Naive thymus-derived CD4-positive, alpha-beta T cell (primary cell): ENCODE measurements around the gene CINP. TPM values are rescaled to one million over a fixed set of nuclear protein-coding genes. Genes with fewer than 3 reads are reported as not detected.
"Not testable (repeated sequence)": the region's sequence is repeated elsewhere in the genome, so short reads cannot be mapped to it uniquely, and the experiment has no call there.

Source experiments
- ATAC-seq: fragments of 150-1000 bp; cut with Tn5 transposase; 2 replicates; pipeline ENCODE4 v1.10.0; 2021; ENCODE audit warnings: mild to moderate bottlenecking, moderate library complexity
- CTCF ChIA-PET: fragments of 350-600 bp; sonication (Branson Sonifier 250); formaldehyde crosslinking; loops from one replicate; lab custom pipeline; 2021; ENCODE audit warnings: antibody characterized with exemption; lab: Charles Lee
- POLR2A ChIA-PET: fragments of 350-600 bp; sonication (Branson Sonifier 250); formaldehyde crosslinking; loops from one replicate; lab custom pipeline; 2021; ENCODE audit warnings: antibody characterized with exemption, inconsistent platforms; lab: Charles Lee
- DNase-seq, 9 donors: peaks; one replicate each; pipeline versions ENCODE4 v3.0.0 to v3.0.0-alpha.2; 2020 to 2022; ENCODE audit warnings: mixed read lengths in 1 of 9
- H3K27ac ChIP-seq: one replicate; pipeline ENCODE4 v1.7.0; 2013; ENCODE audit warnings: mild to moderate bottlenecking, low read depth, low read length, moderate library complexity
- H3K27me3 ChIP-seq, 2 donors: one replicate each; pipeline ENCODE4 v1.7.0; 2013; ENCODE audit warnings: low read length in 2 of 2, mild to moderate bottlenecking in 2 of 2, moderate library complexity in 2 of 2; ENCODE audit not compliant: control insufficient read depth in 2 of 2, insufficient read depth in 2 of 2
- H3K36me3 ChIP-seq, 3 experiments: 1 replicate in 2 of 3; 2 replicates in 1 of 3; pipeline ENCODE4 v1.7.0; 2013; ENCODE audit warnings: low read length in 3 of 3, mild to moderate bottlenecking in 3 of 3, moderate library complexity in 1 of 3; ENCODE audit not compliant: insufficient read depth in 3 of 3, control insufficient read depth in 2 of 3
- H3K4me1 ChIP-seq, 2 donors: one replicate each; pipeline ENCODE4 v1.7.0; 2013; ENCODE audit warnings: low read length in 2 of 2, mild to moderate bottlenecking in 2 of 2, moderate library complexity in 1 of 2; ENCODE audit not compliant: control insufficient read depth in 2 of 2, insufficient read depth in 2 of 2
- H3K4me3 ChIP-seq: 2 replicates; pipeline ENCODE4 v1.7.0; 2013; ENCODE audit warnings: mild to moderate bottlenecking, low read length
- H3K9me3 ChIP-seq, 3 experiments: 1 replicate in 2 of 3; 2 replicates in 1 of 3; pipeline ENCODE4 v1.7.0; 2013; ENCODE audit warnings: low read length in 3 of 3; ENCODE audit not compliant: control insufficient read depth in 2 of 3
- H3K27ac Mint-ChIP-seq, 9 donors: one replicate each; pipeline ENCODE4 v1.8.0; 2020 to 2022; ENCODE audit warnings: mixed read lengths in 9 of 9, mild to moderate bottlenecking in 8 of 9, moderate library complexity in 5 of 9, inconsistent platforms in 2 of 9
- H3K27me3 Mint-ChIP-seq, 5 donors: one replicate each; pipeline ENCODE4 v1.8.0; 2021 to 2022; ENCODE audit warnings: mixed read lengths in 5 of 5, mild to moderate bottlenecking in 1 of 5
- H3K36me3 Mint-ChIP-seq, 5 donors: one replicate each; pipeline ENCODE4 v1.8.0; 2020 to 2022; ENCODE audit warnings: mixed read lengths in 5 of 5, mild to moderate bottlenecking in 3 of 5, inconsistent platforms in 1 of 5
- H3K4me1 Mint-ChIP-seq, 7 donors: one replicate each; pipeline ENCODE4 v1.8.0; 2020 to 2022; ENCODE audit warnings: mixed read lengths in 7 of 7, mild to moderate bottlenecking in 3 of 7, inconsistent platforms in 1 of 7
- H3K4me3 Mint-ChIP-seq, 10 donors: one replicate each; pipeline ENCODE4 v1.8.0; 2020 to 2022; ENCODE audit warnings: mild to moderate bottlenecking in 10 of 10, mixed read lengths in 10 of 10, moderate library complexity in 6 of 10, inconsistent platforms in 2 of 10
- H3K9me3 Mint-ChIP-seq, 11 donors: one replicate each; pipeline ENCODE4 v1.8.0; 2020 to 2022; ENCODE audit warnings: mixed read lengths in 11 of 11, mild to moderate bottlenecking in 4 of 11, inconsistent platforms in 1 of 11, moderate library complexity in 1 of 11
- intact Hi-C, 2 donors: fragments of 100-400 bp; cut with micrococcal nuclease; formaldehyde crosslinking; loops; one replicate each; pipeline ENCODE4 v1.15.1; 2023
- polyA plus RNA-seq, 2 donors: library from polyadenylated mRNA; unstranded; fragments of 300-500 nt; fragmentation: Illumina TruSeq; gene quantifications; one replicate each; pipeline ENCODE4 v1.2.3, GENCODE V29; 2021
- total RNA-seq, 6 experiments: library from RNA in 5 of 6; stranded (reverse) in 5 of 6; gene quantifications; 1 replicate in 5 of 6; 2 replicates in 1 of 6; pipeline ENCODE4 v1.2.3 and lab custom pipeline; 2021 to 2026

The CINP gene
- total and polyA plus RNA-seq, 7 experiments from 2014 or later = 16.8 to 57.2 (median 33.6) TPM

DNA sequence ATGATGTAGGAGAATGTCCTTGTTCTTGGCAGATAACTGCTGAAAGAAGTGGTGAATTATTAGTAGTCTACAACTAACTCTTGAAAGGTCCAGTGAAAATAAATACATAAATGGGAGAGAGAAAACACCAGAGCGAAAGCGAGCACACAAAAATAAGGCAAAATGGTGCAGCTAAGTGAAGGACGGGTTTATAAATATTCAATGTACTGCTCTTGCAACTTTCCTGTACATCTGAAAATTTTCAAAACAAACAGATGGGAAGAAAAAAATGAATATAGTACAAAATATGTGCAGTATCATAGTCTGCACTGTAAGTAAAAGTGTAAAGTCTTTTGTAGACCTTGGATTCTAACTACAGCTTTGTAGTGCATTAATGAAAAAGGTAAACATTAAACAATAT lies 59.0 kb downstream of the CINP start:
- CTCF ChIA-PET = interaction anchor here (0.6 to 2.9 kb wide), 2 partner anchors 11 to 1988 kb away, joined by 5 to 15 read pairs; no protein-coding TSS in a partner anchor

DNA sequence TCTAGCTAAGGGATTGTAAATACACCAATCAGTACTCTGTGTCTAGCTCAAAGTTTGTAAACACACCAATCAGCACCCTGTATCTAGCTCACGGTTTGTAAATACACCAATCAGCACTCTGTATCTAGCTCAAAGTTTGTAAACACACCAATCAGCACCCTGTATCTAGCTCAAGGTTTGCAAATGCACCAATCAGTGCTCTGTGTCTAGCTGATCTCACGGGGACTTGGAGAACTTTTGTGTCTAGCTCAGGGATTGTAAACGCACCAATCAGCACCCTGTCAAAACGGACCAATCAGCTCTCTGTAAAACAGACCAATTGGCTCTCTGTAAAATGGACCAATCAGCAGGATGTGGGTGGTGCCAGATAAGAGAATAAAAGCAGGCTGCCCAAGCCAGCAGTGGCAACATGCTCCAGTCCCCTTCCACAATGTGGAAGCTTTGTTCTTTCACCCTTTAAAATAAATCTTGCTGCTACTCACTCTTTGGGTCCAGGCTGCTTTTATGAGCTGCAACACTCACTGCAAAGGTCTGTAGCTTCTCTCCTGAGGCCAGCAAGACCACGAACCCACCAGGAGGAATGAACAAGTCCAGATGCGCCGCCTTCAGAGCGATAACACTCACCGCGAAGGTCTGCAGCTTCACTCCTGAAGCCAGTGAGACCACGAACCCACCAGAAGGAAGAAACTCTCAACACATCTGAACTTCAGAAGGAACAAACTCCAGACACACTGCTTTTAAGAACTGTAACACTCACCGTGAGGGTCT lies 64.2 kb downstream of the CINP start:
- POLR2A ChIA-PET, intact Hi-C loops, H3K4me1 ChIP-seq, H3K4me3 ChIP-seq, H3K36me3 Mint-ChIP-seq, H3K36me3 ChIP-seq, ATAC-seq, DNase-seq, H3K4me1 Mint-ChIP-seq, H3K27ac ChIP-seq, H3K27me3 ChIP-seq, H3K27me3 Mint-ChIP-seq, H3K9me3 Mint-ChIP-seq, H3K27ac Mint-ChIP-seq, H3K9me3 ChIP-seq, H3K4me3 Mint-ChIP-seq: not testable (repeated sequence)
- CTCF ChIA-PET = interaction anchor here (0.7 to 1.2 kb wide), 2 partner anchors 16 to 160 kb away, joined by 3 read pairs; no protein-coding TSS in a partner anchor

More for the DNA sequence above, 59.0 kb downstream of the CINP start:
- no peak for DNase-seq
- Histone ChIP-seq H3K27me3 (no peaks in the 10 kb centered on the region), H3K4me3 (no peak overlapping the region), H3K9me3 (no peaks in the 10 kb centered on the region), H3K36me3 (no peaks in the 10 kb centered on the region), H3K4me1 (peaks cover 0 to 2% of the 10 kb centered on the region in 2 donors), H3K27ac (no peak overlapping the region)
- intact Hi-C loops = loop anchor here (2.0 kb wide), 2 partner anchors 15 to 543 kb away; partner anchors contain the start of genes ZNF839 (in 2 of the 2) and PPP2R5C (in 1 of the 2)
- H3K27me3 Mint-ChIP-seq = peaks cover 0 to 16% (median 0%) of the 10 kb centered on the region in 5 donors
- POLR2A ChIA-PET = interaction anchor here (1.9 to 4.1 kb wide), 2 partner anchors 10 to 14 kb away, joined by 5 to 40 read pairs; partner anchors contain the start of gene ZNF839
- peaks cover 0 to 4% (median 0%) of the 10 kb centered on the region in 5 donors for H3K36me3 Mint-ChIP-seq
- peak overlapping the region in 3 of 9 donors; percentile 1 to 71 (median 48) for H3K27ac Mint-ChIP-seq
- peak overlapping the region; percentile 8 to 81 (median 50) for H3K4me3 Mint-ChIP-seq
- H3K9me3 Mint-ChIP-seq = peaks cover 0 to 5% (median 0%) of the 10 kb centered on the region in 11 donors
- no peak for ATAC-seq
- peaks cover 0 to 16% (median 13%) of the 10 kb centered on the region in 7 donors for H3K4me1 Mint-ChIP-seq

Other genes starting within 250 kb of the CINP start
- 10 to 100 TPM; 33.1 to 67.8 (median 47.5) TPM for gene WDR20, start 223.0 kb downstream of the CINP start, total RNA-seq
- 10 to 100 TPM in 1 of 2 donors, 1 to 10 TPM in 1; 9.1 to 15.8 TPM for gene WDR20, start 223.0 kb downstream of the CINP start, polyA plus RNA-seq
- 1 to 10 TPM; 1.3 to 3.5 (median 1.9) TPM for gene MOK, start 57.7 kb downstream of the CINP start, total RNA-seq
- 1 to 10 TPM; 1.6 to 1.9 TPM for gene MOK, start 57.7 kb downstream of the CINP start, polyA plus RNA-seq
- gene ZNF839, start 43.1 kb downstream of the CINP start, total RNA-seq = 10 to 100 TPM; 15.2 to 24.9 (median 22.4) TPM
- gene ZNF839, start 43.1 kb downstream of the CINP start, polyA plus RNA-seq = 10 to 100 TPM in 1 of 2 donors, 1 to 10 TPM in 1; 5.9 to 10.1 TPM
- gene TECPR2, start 51 bp upstream of the CINP start, total RNA-seq = 10 to 100 TPM in 3 of 5 experiments, 1 to 10 TPM in 2; 8.7 to 12.9 (median 11.4) TPM
- gene TECPR2, start 51 bp upstream of the CINP start, polyA plus RNA-seq = 1 to 10 TPM; 5.2 to 6.7 TPM
- 1 to 10 TPM; 1.1 to 8.1 (median 2.2) TPM for gene ANKRD9, start 146.9 kb upstream of the CINP start, total RNA-seq
- gene ANKRD9, start 146.9 kb upstream of the CINP start, polyA plus RNA-seq = under 1 TPM; 0.26 to 0.72 TPM
- gene RCOR1, start 229.8 kb upstream of the CINP start, total RNA-seq = 10 to 100 TPM; 19.0 to 34.4 (median 23.7) TPM
- 1 to 10 TPM in 1 of 2 donors, under 1 TPM in 1; 0.63 to 1.2 TPM for gene RCOR1, start 229.8 kb upstream of the CINP start, polyA plus RNA-seq